Stomach (tissue), 9 donors: ENCODE measurements around the gene KERA. TPM values are rescaled to one million over a fixed set of nuclear protein-coding genes. Genes with fewer than 3 reads are reported as not detected.

Source experiments
- DNase-seq, 2 donors: peaks; one replicate each; pipeline versions ENCODE4 v3.0.0 to v3.0.0-alpha.2; 2013 to 2019
- H3K27ac ChIP-seq, 5 donors: fragments of 200-600 bp in 4 of 5; sonication (generic) in 4 of 5; one replicate each; pipeline ENCODE4 v1.5.1; 2013 to 2019; ENCODE audit warnings: mild to moderate bottlenecking in 1 of 5, moderate library complexity in 1 of 5
- H3K27me3 ChIP-seq, 3 donors: fragments of 200-600 bp; sonication (generic); one replicate each; pipeline ENCODE4 v1.5.1; 2017 to 2019; ENCODE audit warnings: mixed run types in 1 of 3
- H3K36me3 ChIP-seq, 4 donors: fragments of 200-600 bp; sonication (generic); 1 replicate in 3 of 4; 2 replicates in 1 of 4; pipeline ENCODE4 v1.5.1; 2016 to 2019
- H3K4me1 ChIP-seq, 4 donors: fragments of 200-600 bp; sonication (generic); one replicate each; pipeline ENCODE4 v1.5.1; 2016 to 2019
- H3K4me3 ChIP-seq, 4 donors: fragments of 200-600 bp; sonication (generic) in 3 of 4; one replicate each; pipeline ENCODE4 v1.5.1; 2016 to 2019; ENCODE audit warnings: mild to moderate bottlenecking in 1 of 4
- H3K9me3 ChIP-seq, 4 donors: fragments of 200-600 bp; sonication (generic); one replicate each; pipeline ENCODE4 v1.5.1; 2016 to 2019
- EP300 ChIP-seq: sonication (generic); formaldehyde crosslinking; IDR thresholded peaks from one replicate; pipeline ENCODE4 v1.6.1; 2017; ENCODE audit warnings: antibody characterized with exemption
- POLR2A ChIP-seq, 4 donors: fragments of 450-650 bp; IDR thresholded peaks; one replicate each; pipeline ENCODE4 v1.6.1; 2016; ENCODE audit warnings: antibody characterized with exemption in 4 of 4, control low read depth in 2 of 4, mild to moderate bottlenecking in 1 of 4, moderate library complexity in 1 of 4
- POLR2AphosphoS5 ChIP-seq, 3 donors: sonication (generic); formaldehyde crosslinking; IDR thresholded peaks; one replicate each; pipeline ENCODE4 v1.6.1; 2016; ENCODE audit warnings: antibody characterized with exemption in 3 of 3
- WGBS, 5 donors: extraction: QIAGEN DNeasy Blood & Tissue Kit in 3 of 5; methylation state at CpG; one replicate each; pipeline versions ENCODE4 v1.1.5 to v1.1.7; 2013 to 2018; 5-methylcytosine and 5-hydroxymethylcytosine counted together
- intact Hi-C: fragments of 100-400 bp; cut with DNase I; formaldehyde crosslinking; loops from one replicate; pipeline ENCODE4 v1.15.1; 2023; ENCODE audit warnings: low total_unique reads
- polyA plus RNA-seq, 3 donors: library from polyadenylated mRNA; stranded (reverse); fragments of 200-250 nt; gene quantifications; one replicate each; pipeline ENCODE4 v1.2.3, GENCODE V29; 2013
- total RNA-seq, 5 donors: library from RNA; depleted of rRNA; stranded (reverse); fragments of >200 nt; gene quantifications; one replicate each; pipeline versions ENCODE4 v1.1.0 to v1.2.3, GENCODE V29; 2014 to 2016
- TF ChIP-seq, protein P1 (sequence below), 7 experiments: fragments of 450-650 bp in 4 of 7; fragments of 200-600 bp in 3 of 7; sonication (generic) in 3 of 7; IDR thresholded peaks; one replicate each; pipeline ENCODE4 v1.5.1; 2016 to 2019; ENCODE audit warnings: antibody characterized with exemption in 7 of 7, control low read depth in 2 of 7, mild to moderate bottlenecking in 1 of 7
- donor health status: healthy with polysubstance abuse.
- donor health status: Bipolar disorder and iron deficiency.
- donor health status: healthy.

The KERA gene
- total and polyA plus RNA-seq, 8 donors: 2.2 TPM; not detected in 7

DNA sequence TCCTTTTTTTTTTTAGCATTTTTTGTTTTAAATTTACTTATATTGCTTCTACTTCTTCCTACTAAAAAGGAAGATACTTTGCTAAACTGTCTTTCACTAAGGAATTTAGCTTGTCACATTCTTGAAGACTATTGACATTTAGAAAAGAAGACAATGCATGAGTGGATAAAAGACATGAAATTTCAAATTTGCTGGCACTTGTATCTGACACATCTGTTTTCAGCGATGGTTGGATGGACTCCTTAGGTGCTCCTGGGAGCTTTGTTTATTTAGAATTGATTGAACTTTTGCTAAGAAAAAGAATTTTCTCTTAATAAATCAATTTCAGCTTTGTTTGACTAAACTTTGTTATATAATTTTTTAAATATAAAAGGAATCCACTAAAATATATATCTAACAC, 3.3 kb upstream of the KERA start:
- Histone ChIP-seq H3K4me3 (no peak overlapping the region), H3K9me3 (no peaks in the 10 kb centered on the region), H3K36me3 (no peaks in the 10 kb centered on the region), H3K4me1 (no peaks in the 10 kb centered on the region), H3K27me3 (no peaks in the 10 kb centered on the region), H3K27ac (no peak overlapping the region)
- intact Hi-C loops: no loop called here
- 84 to 92% (median 88%) methylated on average over 1 of the region's 1 CpG for WGBS, 5 donors
- TF ChIP-seq POLR2A (IDR thresholded peaks at IDR 0.05) (no peak), EP300 (no peak), POLR2AphosphoS5 (IDR thresholded peaks at IDR 0.05) (no peak)
- TF ChIP-seq, protein P1, sequence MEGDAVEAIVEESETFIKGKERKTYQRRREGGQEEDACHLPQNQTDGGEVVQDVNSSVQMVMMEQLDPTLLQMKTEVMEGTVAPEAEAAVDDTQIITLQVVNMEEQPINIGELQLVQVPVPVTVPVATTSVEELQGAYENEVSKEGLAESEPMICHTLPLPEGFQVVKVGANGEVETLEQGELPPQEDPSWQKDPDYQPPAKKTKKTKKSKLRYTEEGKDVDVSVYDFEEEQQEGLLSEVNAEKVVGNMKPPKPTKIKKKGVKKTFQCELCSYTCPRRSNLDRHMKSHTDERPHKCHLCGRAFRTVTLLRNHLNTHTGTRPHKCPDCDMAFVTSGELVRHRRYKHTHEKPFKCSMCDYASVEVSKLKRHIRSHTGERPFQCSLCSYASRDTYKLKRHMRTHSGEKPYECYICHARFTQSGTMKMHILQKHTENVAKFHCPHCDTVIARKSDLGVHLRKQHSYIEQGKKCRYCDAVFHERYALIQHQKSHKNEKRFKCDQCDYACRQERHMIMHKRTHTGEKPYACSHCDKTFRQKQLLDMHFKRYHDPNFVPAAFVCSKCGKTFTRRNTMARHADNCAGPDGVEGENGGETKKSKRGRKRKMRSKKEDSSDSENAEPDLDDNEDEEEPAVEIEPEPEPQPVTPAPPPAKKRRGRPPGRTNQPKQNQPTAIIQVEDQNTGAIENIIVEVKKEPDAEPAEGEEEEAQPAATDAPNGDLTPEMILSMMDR (IDR thresholded peaks at IDR 0.05): no peak
- no peak for DNase-seq

DNA sequence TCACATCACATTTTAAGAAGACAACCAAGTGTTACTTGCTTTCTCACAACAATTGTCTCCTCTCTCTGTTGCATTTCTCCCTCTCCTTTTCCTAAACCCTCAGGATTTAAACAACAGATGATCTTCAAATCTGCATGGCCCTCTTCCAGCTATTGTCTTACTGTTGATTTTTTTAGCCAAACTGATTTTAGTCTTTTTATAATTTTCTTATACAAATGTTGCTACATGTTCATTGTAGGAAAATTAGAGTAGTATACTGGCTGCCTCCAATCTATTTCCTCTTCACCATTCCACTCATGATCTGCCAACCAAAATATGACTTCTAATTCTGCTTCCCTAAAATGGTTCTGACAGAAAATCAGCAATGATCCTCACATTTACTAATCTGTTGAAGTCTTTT, 1.4 kb upstream of the KERA start:
- H3K27me3 ChIP-seq: no peaks in the 10 kb centered on the region
- no peaks in the 10 kb centered on the region for H3K9me3 ChIP-seq
- DNase-seq: no peak
- H3K4me1 ChIP-seq: peaks cover 0 to 4% (median 0%) of the 10 kb centered on the region in 4 donors
- TF ChIP-seq, protein P1 (IDR thresholded peaks at IDR 0.05): no peak
- no peak for TF ChIP-seq POLR2AphosphoS5 (IDR thresholded peaks at IDR 0.05)
- TF ChIP-seq POLR2A (IDR thresholded peaks at IDR 0.05): no peak
- no peak for TF ChIP-seq EP300
- intact Hi-C loops: no loop called here
- no peak overlapping the region for H3K27ac ChIP-seq
- no peaks in the 10 kb centered on the region for H3K36me3 ChIP-seq
- no peak overlapping the region for H3K4me3 ChIP-seq

DNA sequence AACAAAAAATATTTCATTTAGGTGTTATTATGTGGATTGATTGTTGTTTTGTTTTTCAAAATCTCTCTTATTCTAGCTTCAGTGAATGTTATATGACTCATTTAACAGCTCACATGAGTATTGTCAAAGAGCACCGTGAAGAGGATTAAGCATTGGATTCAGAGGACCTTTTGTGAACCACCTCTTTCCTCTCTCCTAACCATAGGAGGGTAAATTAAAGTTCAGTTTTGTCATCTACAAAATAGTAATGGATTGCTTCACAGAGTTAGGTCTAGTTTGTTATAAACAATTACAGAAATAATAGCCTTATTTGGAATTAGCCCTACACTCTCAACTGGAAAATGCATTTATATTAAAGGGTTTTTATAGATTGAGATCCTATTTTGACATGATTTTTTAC, 962 bp upstream of the KERA start:
- intact Hi-C loops: no loop called here
- Histone ChIP-seq H3K4me3 (no peak overlapping the region), H3K36me3 (no peaks in the 10 kb centered on the region), H3K9me3 (no peaks in the 10 kb centered on the region), H3K27ac (no peak overlapping the region), H3K27me3 (no peaks in the 10 kb centered on the region), H3K4me1 (peaks cover 0 to 8% (median 0%) of the 10 kb centered on the region in 4 donors)
- TF ChIP-seq POLR2A (IDR thresholded peaks at IDR 0.05) (no peak), POLR2AphosphoS5 (IDR thresholded peaks at IDR 0.05) (no peak), EP300 (no peak)
- TF ChIP-seq, protein P1 (IDR thresholded peaks at IDR 0.05): no peak
- no peak for DNase-seq
- 57 to 88% (median 77%) methylated on average over 1 of the region's 1 CpG for WGBS, 5 donors

DNA sequence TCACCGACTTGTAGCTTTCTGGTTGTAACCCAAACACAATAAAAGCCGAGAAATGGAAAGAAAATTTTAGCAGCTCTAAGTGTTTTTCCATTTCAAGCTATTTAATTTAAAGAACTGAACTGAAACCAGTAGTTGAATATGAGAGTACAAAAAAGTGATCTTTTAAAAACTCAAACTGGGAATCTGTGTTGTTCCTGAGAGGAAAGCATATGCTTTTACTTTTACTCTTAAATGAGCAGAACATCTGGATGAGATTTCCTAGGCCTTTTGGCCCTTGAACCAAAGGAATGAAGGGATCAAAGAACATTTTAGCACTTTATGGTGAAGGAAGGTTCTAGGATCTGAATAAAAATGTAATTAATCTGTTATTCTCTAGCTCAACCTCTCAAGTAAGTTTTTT, 1.3 kb downstream of the KERA start:
- TF ChIP-seq, protein P1 (IDR thresholded peaks at IDR 0.05): no peak
- TF ChIP-seq POLR2A (IDR thresholded peaks at IDR 0.05) (no peak), EP300 (no peak), POLR2AphosphoS5 (IDR thresholded peaks at IDR 0.05) (no peak)
- 87 to 94% (median 92%) methylated on average over 2 of the region's 2 CpGs for WGBS, 5 donors
- intact Hi-C loops: no loop called here
- no peak overlapping the region for H3K27ac ChIP-seq
- no peak for DNase-seq
- no peak overlapping the region for H3K4me3 ChIP-seq
- H3K4me1 ChIP-seq: peaks cover 0 to 10% (median 0%) of the 10 kb centered on the region in 4 donors
- H3K9me3 ChIP-seq: no peaks in the 10 kb centered on the region
- no peaks in the 10 kb centered on the region for H3K36me3 ChIP-seq
- no peaks in the 10 kb centered on the region for H3K27me3 ChIP-seq
